GM12801 (cell line): ENCODE measurements around the gene AGAP2.

ENCODE experiments used
- CTCF ChIP-seq: IDR thresholded peaks from one replicate; pipeline ENCODE4 v1.5.1; 2011; ENCODE audit warnings: control low read depth; ENCODE audit not compliant: insufficient read length; ENCODE audit errors: extremely low read depth

The AGAP2 gene

GRCh38 chr12:57738661-57739237, at the start of gene AGAP2:
TSS of gene AGAP2 (minus strand) at chr12:57738742. CDS start at chr12:57738246, 496 bp downstream.
- no peak for TF ChIP-seq CTCF

- no peak for TF ChIP-seq CTCF
Observed at GRCh38 chr12:57783861-57784260, 45.3 kb upstream of the AGAP2 start.

GRCh38 chr12:57783466-57783801, 44.9 kb upstream of the AGAP2 start:
- no peak for TF ChIP-seq CTCF

GRCh38 chr12:57782608-57783465, 44.3 kb upstream of the AGAP2 start, which contains the start of gene TSFM:
TSS of gene TSFM (plus strand) at chr12:57782787. CDS start at chr12:57782802, 15 bp downstream.
- TF ChIP-seq CTCF: peak; percentile 59

- no peak for TF ChIP-seq CTCF
Observed at GRCh38 chr12:57782243-57782607, 43.7 kb upstream of the AGAP2 start.

- TF ChIP-seq CTCF: no peak
Observed at GRCh38 chr12:57781801-57782200, 43.3 kb upstream of the AGAP2 start.

- TF ChIP-seq CTCF: no peak
Observed at GRCh38 chr12:57781244-57781643, 42.7 kb upstream of the AGAP2 start.
